GM21717 (cell line): ENCODE measurements around the gene GNS.
"Not testable (repeated sequence)": the region's sequence is repeated elsewhere in the genome, so short reads cannot be mapped to it uniquely, and the experiment has no call there.

Experiments
- ATAC-seq: cut with Tn5 transposase; IDR thresholded peaks from one replicate; pipeline ENCODE4 v1.9.1; 2021; ENCODE audit warnings: mild to moderate bottlenecking, moderate library complexity; ENCODE audit not compliant: unreplicated experiment

The GNS gene

GRCh38 chr12:64759035-64759894 lies at the start of gene GNS:
Gene GNS, minus strand, starts transcription at chr12:64759406. Its CDS starts 130 bp downstream, at chr12:64759276.
- ATAC-seq = peak; percentile 85

GRCh38 chr12:64808110-64808509 lies 48.9 kb upstream of the GNS start:
- no peak for ATAC-seq

GRCh38 chr12:64806593-64807460 lies 47.6 kb upstream of the GNS start:
- ATAC-seq = no peak

GRCh38 chr12:64806173-64806572 lies 47.0 kb upstream of the GNS start:
- ATAC-seq = no peak

GRCh38 chr12:64802180-64802775 lies 43.1 kb upstream of the GNS start:
- ATAC-seq = not testable (repeated sequence)

GRCh38 chr12:64801381-64801780 lies 42.2 kb upstream of the GNS start:
- ATAC-seq = no peak

- ATAC-seq = peak; percentile 73
Measured at GRCh38 chr12:64800640-64801039, 41.4 kb upstream of the GNS start.

- ATAC-seq = no peak
Measured at GRCh38 chr12:64798165-64798564, 39.0 kb upstream of the GNS start.

GRCh38 chr12:64797156-64797555 lies 38.0 kb upstream of the GNS start:
- no peak for ATAC-seq

GRCh38 chr12:64796205-64796845 lies 37.1 kb upstream of the GNS start:
- peak; percentile 62 for ATAC-seq

- ATAC-seq = no peak
Measured at GRCh38 chr12:64794305-64794704, 35.1 kb upstream of the GNS start.

GRCh38 chr12:64793610-64794009 lies 34.4 kb upstream of the GNS start:
- ATAC-seq = no peak

GRCh38 chr12:64792128-64792527 lies 32.9 kb upstream of the GNS start:
- ATAC-seq = no peak

- ATAC-seq = no peak
Measured at GRCh38 chr12:64791036-64791435, 31.8 kb upstream of the GNS start.

- no peak for ATAC-seq
Measured at GRCh38 chr12:64790166-64790565, 31.0 kb upstream of the GNS start.

- ATAC-seq = no peak
Measured at GRCh38 chr12:64785838-64786237, 26.6 kb upstream of the GNS start.

- no peak for ATAC-seq
Measured at GRCh38 chr12:64782191-64782876, 23.1 kb upstream of the GNS start.

- ATAC-seq = no peak
Measured at GRCh38 chr12:64781280-64782190, 22.3 kb upstream of the GNS start.

GRCh38 chr12:64780531-64781279 lies 21.5 kb upstream of the GNS start:
- no peak for ATAC-seq
